ENCODE results near the gene SLC25A25. TPM values are rescaled to one million over a fixed set of nuclear protein-coding genes. Genes with fewer than 3 reads are reported as not detected.
A peak's percentile ranks its signal among the peaks of the same experiment; 100 is the strongest.

SLC25A25 gene
- total and polyA plus RNA-seq, 9 of the 15 experiments (the other 6 are each of a cell fraction or from before 2014, with no cell fraction given), result 0.07 to 35.9 (median 23.2) TPM

DNA sequence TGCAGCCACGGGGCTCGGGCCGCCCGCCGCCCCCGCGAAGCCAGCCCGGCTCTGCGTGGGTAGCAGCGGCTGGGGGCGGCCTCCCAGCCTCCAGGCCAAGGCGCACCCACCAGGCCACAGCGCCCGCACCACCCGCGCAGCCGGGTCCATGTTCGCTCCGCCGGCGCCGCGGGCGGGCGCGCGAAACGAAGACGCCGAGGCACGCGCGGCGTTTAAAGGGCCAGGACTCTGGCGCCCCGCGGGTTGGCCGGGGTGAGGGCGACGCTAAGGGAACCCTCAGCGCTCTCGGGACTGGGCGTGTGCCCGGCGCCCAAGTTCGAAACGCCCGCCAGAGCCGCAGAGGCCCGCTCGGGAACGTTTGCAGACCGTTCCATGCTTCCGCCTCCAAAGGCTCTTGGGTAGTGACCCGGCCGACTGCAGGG, 59.5 kb downstream of the SLC25A25 start, which contains the start of gene PTGES2 (continued):
- TF ChIP-seq, protein P1, sequence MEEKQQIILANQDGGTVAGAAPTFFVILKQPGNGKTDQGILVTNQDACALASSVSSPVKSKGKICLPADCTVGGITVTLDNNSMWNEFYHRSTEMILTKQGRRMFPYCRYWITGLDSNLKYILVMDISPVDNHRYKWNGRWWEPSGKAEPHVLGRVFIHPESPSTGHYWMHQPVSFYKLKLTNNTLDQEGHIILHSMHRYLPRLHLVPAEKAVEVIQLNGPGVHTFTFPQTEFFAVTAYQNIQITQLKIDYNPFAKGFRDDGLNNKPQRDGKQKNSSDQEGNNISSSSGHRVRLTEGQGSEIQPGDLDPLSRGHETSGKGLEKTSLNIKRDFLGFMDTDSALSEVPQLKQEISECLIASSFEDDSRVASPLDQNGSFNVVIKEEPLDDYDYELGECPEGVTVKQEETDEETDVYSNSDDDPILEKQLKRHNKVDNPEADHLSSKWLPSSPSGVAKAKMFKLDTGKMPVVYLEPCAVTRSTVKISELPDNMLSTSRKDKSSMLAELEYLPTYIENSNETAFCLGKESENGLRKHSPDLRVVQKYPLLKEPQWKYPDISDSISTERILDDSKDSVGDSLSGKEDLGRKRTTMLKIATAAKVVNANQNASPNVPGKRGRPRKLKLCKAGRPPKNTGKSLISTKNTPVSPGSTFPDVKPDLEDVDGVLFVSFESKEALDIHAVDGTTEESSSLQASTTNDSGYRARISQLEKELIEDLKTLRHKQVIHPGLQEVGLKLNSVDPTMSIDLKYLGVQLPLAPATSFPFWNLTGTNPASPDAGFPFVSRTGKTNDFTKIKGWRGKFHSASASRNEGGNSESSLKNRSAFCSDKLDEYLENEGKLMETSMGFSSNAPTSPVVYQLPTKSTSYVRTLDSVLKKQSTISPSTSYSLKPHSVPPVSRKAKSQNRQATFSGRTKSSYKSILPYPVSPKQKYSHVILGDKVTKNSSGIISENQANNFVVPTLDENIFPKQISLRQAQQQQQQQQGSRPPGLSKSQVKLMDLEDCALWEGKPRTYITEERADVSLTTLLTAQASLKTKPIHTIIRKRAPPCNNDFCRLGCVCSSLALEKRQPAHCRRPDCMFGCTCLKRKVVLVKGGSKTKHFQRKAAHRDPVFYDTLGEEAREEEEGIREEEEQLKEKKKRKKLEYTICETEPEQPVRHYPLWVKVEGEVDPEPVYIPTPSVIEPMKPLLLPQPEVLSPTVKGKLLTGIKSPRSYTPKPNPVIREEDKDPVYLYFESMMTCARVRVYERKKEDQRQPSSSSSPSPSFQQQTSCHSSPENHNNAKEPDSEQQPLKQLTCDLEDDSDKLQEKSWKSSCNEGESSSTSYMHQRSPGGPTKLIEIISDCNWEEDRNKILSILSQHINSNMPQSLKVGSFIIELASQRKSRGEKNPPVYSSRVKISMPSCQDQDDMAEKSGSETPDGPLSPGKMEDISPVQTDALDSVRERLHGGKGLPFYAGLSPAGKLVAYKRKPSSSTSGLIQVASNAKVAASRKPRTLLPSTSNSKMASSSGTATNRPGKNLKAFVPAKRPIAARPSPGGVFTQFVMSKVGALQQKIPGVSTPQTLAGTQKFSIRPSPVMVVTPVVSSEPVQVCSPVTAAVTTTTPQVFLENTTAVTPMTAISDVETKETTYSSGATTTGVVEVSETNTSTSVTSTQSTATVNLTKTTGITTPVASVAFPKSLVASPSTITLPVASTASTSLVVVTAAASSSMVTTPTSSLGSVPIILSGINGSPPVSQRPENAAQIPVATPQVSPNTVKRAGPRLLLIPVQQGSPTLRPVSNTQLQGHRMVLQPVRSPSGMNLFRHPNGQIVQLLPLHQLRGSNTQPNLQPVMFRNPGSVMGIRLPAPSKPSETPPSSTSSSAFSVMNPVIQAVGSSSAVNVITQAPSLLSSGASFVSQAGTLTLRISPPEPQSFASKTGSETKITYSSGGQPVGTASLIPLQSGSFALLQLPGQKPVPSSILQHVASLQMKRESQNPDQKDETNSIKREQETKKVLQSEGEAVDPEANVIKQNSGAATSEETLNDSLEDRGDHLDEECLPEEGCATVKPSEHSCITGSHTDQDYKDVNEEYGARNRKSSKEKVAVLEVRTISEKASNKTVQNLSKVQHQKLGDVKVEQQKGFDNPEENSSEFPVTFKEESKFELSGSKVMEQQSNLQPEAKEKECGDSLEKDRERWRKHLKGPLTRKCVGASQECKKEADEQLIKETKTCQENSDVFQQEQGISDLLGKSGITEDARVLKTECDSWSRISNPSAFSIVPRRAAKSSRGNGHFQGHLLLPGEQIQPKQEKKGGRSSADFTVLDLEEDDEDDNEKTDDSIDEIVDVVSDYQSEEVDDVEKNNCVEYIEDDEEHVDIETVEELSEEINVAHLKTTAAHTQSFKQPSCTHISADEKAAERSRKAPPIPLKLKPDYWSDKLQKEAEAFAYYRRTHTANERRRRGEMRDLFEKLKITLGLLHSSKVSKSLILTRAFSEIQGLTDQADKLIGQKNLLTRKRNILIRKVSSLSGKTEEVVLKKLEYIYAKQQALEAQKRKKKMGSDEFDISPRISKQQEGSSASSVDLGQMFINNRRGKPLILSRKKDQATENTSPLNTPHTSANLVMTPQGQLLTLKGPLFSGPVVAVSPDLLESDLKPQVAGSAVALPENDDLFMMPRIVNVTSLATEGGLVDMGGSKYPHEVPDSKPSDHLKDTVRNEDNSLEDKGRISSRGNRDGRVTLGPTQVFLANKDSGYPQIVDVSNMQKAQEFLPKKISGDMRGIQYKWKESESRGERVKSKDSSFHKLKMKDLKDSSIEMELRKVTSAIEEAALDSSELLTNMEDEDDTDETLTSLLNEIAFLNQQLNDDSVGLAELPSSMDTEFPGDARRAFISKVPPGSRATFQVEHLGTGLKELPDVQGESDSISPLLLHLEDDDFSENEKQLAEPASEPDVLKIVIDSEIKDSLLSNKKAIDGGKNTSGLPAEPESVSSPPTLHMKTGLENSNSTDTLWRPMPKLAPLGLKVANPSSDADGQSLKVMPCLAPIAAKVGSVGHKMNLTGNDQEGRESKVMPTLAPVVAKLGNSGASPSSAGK (IDR thresholded peaks at IDR 0.05), result no peak
- TF ChIP-seq, protein P2, sequence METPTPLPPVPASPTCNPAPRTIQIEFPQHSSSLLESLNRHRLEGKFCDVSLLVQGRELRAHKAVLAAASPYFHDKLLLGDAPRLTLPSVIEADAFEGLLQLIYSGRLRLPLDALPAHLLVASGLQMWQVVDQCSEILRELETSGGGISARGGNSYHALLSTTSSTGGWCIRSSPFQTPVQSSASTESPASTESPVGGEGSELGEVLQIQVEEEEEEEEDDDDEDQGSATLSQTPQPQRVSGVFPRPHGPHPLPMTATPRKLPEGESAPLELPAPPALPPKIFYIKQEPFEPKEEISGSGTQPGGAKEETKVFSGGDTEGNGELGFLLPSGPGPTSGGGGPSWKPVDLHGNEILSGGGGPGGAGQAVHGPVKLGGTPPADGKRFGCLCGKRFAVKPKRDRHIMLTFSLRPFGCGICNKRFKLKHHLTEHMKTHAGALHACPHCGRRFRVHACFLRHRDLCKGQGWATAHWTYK (CRISPR knock-in tag; IDR thresholded peaks at IDR 0.05), result no peak
- TF ChIP-seq BMI1 (IDR thresholded peaks at IDR 0.05; ENCODE audit: low read length) (no peak), ZNF140 (CRISPR knock-in tag; IDR thresholded peaks at IDR 0.05) (no peak), SOX6 (IDR thresholded peaks at IDR 0.05) (no peak), ZNF589 (CRISPR knock-in tag; IDR thresholded peaks at IDR 0.05; ENCODE audit: low read depth) (0 out of 2 replicates have a peak, but pooled peaks have one; percentile 26), HNRNPK (IDR thresholded peaks at IDR 0.05; ENCODE audit: low read depth, low read length, poor library complexity, severe bottlenecking) (no peak), YY1 (IDR thresholded peaks at IDR 0.05; ENCODE audit: borderline replicate concordance in 1 of 3, control insufficient read depth in 1 of 3, extremely low read depth in 1 of 3, insufficient read depth in 3 of 3, insufficient read length in 1 of 3, insufficient replicate concordance in 2 of 3, low read depth in 1 of 3, low read length in 2 of 3) (peak in 2 of 3 experiments; percentile 46 to 71), ERF (CRISPR knock-in tag; IDR thresholded peaks at IDR 0.05) (0 out of 2 replicates have a peak, but pooled peaks have one; percentile 41), ETV1 (tag; conservative IDR thresholded peaks at IDR 0.05; ENCODE audit: low read depth) (no peak)
- TF ChIP-seq, protein P3, sequence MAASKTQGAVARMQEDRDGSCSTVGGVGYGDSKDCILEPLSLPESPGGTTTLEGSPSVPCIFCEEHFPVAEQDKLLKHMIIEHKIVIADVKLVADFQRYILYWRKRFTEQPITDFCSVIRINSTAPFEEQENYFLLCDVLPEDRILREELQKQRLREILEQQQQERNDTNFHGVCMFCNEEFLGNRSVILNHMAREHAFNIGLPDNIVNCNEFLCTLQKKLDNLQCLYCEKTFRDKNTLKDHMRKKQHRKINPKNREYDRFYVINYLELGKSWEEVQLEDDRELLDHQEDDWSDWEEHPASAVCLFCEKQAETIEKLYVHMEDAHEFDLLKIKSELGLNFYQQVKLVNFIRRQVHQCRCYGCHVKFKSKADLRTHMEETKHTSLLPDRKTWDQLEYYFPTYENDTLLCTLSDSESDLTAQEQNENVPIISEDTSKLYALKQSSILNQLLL (CRISPR knock-in tag; IDR thresholded peaks at IDR 0.05; ENCODE audit: borderline replicate concordance), result no peak
- TF ChIP-seq, protein P4, sequence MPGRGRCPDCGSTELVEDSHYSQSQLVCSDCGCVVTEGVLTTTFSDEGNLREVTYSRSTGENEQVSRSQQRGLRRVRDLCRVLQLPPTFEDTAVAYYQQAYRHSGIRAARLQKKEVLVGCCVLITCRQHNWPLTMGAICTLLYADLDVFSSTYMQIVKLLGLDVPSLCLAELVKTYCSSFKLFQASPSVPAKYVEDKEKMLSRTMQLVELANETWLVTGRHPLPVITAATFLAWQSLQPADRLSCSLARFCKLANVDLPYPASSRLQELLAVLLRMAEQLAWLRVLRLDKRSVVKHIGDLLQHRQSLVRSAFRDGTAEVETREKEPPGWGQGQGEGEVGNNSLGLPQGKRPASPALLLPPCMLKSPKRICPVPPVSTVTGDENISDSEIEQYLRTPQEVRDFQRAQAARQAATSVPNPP (IDR thresholded peaks at IDR 0.05; ENCODE audit: borderline replicate concordance, insufficient read depth, insufficient read length), result no peak
